Stimulated activated CD8-positive, alpha-beta memory T cell treated with anti-CD3 and anti-CD28 coated beads, Interleukin-7, amount 100 ng/mL, for 4 hours (primary cell): Measurements from ENCODE around the gene CRYGN.

ENCODE experiments used
- DNase-seq, 2 donors: peaks; one replicate each; pipeline ENCODE4 v3.0.0-alpha.2; 2020; ENCODE audit warnings: low read depth in 2 of 2

CRYGN gene

GRCh38 chr7:151391358-151391730 is 48.6 kb downstream of the CRYGN start:
- no peak for DNase-seq

GRCh38 chr7:151390598-151391357 is 49.2 kb downstream of the CRYGN start:
- DNase-seq = no peak

- DNase-seq = no peak
These were observed 50.0 kb downstream of the CRYGN start for GRCh38 chr7:151389768-151390597.

- no peak for DNase-seq
These were observed 50.7 kb downstream of the CRYGN start for GRCh38 chr7:151389096-151389767.

GRCh38 chr7:151388430-151388829 is 51.5 kb downstream of the CRYGN start:
- DNase-seq = no peak

GRCh38 chr7:151388007-151388297 is 52.0 kb downstream of the CRYGN start:
- DNase-seq = no peak

- DNase-seq = no peak
These were observed 52.6 kb downstream of the CRYGN start for GRCh38 chr7:151387161-151388006.

- no peak for DNase-seq
These were observed 53.4 kb downstream of the CRYGN start for GRCh38 chr7:151386301-151387160.

GRCh38 chr7:151385626-151386300 is 54.2 kb downstream of the CRYGN start:
- DNase-seq = no peak

GRCh38 chr7:151384776-151385625 is 54.9 kb downstream of the CRYGN start:
- DNase-seq = no peak

- no peak for DNase-seq
These were observed 55.6 kb downstream of the CRYGN start for GRCh38 chr7:151384352-151384697.

GRCh38 chr7:151383638-151384351 is 56.1 kb downstream of the CRYGN start:
- no peak for DNase-seq

- DNase-seq = no peak
These were observed 57.7 kb downstream of the CRYGN start for GRCh38 chr7:151382079-151382885.

- peak; percentile 2 to 47 for DNase-seq
These were observed 58.4 kb downstream of the CRYGN start for GRCh38 chr7:151381348-151382078.

- DNase-seq = no peak
These were observed 58.9 kb downstream of the CRYGN start for GRCh38 chr7:151381098-151381347.

GRCh38 chr7:151380199-151381097 is 59.5 kb downstream of the CRYGN start:
- DNase-seq = no peak
